HG03280 (cell line): Measurements from ENCODE around the gene MCEMP1.
A peak's percentile ranks its signal among the peaks of the same experiment; 100 is the strongest.

Experiments used
- ATAC-seq: cut with Tn5 transposase; IDR thresholded peaks from one replicate; pipeline ENCODE4 v1.9.1; 2021; ENCODE audit warnings: mild to moderate bottlenecking, moderate library complexity; ENCODE audit not compliant: unreplicated experiment

Gene MCEMP1

GRCh38 chr19:7692417-7693088 lies 15.7 kb downstream of the MCEMP1 start:
- no peak for ATAC-seq

DNA sequence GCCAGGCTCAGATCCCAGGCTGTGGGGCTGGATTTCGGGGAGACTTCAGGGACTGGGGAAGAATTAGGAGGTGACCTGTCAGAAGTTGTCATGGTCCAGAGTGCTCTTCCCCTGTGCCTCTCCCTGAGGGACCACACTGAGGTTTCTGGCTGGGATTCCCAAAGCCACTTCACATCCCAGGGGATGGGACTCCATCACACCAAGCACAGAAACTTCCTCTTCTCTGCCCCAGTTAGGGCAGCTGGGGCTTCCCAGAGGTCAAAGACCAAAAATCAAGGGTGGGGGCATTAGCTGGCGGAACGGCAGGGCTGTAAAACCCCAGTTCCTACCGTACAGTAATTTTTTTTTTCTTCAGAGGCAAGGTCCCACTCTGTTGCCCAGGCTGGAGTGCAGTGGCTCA lies 17.6 kb downstream of the MCEMP1 start:
- ATAC-seq = no peak

DNA sequence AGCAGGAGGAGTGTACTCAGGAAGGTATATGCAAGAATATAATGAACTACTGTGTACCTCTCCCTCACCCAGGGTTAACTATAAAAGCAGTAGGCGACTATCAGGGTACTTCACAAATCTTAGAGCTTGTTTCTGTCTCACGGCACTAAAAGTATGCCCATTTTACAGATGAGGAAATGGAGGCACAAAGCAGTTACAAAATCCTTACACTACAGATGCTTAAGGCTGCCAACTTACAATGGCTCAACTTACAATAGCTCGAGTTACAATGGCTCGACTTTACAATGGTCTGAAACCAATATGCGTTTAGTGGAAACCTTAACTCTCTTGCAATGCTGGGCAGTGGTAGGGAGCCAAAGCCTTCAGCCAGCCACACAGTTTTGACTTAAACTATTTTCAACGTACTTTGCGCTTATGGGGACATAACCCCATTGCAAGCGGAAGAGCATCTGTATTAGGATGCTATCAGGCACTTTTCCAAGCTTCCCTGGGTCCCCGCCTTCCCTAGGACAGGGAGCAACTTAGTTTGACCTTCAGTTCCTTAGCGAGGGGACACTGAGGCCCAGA lies 20.9 kb downstream of the MCEMP1 start:
- ATAC-seq = no peak

- no peak for ATAC-seq
Observed at GRCh38 chr19:7698583-7698982, 21.7 kb downstream of the MCEMP1 start.

GRCh38 chr19:7699003-7699402 lies 22.1 kb downstream of the MCEMP1 start:
- no peak for ATAC-seq

DNA sequence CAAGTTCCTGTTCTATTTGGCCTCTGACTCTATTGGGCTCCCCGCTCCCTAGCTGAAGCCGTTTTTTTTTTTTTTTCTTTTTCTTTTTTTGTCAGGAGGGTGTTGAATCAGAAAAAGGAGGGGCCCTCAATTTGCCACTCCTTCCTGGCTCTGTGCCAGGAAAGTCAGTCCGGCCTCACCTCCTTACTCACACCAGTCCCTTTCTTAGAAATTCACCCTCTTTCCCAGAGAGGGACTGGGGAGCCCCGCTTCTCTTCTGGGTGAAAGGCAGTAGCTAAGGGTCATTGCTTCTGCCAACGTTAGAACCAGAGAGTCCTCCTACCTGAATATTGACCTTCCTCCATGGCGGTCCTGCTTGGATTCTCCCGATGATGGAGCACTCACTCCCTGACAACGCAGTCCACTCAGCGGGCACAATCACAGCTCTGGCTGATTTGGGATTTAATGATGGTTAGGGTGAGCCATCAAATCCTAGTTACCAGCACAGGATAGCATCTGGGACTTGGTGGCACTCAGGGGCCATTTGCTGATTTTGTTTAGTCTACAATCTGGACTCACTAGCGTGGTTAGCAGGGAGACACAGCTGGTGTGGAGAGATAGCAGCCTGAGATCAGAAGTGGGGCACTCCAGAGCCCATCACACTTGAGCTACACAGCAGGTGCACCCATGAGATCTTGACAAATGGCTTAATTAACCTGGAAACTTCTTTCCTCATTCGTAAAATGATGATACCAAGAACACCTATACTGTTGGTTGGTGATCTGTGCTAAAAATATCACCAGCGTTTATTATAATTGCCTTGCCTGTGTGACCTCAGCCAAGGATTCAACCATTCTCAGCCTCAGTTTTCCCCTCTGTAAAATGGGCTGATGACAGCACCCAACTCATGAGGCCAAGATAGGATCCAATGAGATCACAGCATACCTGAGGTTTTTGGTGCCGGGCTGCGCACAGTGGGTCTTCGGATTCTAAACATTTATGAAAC lies 22.8 kb downstream of the MCEMP1 start:
- ATAC-seq = no peak

- no peak for ATAC-seq
Observed at GRCh38 chr19:7701049-7701653, 24.3 kb downstream of the MCEMP1 start.

DNA sequence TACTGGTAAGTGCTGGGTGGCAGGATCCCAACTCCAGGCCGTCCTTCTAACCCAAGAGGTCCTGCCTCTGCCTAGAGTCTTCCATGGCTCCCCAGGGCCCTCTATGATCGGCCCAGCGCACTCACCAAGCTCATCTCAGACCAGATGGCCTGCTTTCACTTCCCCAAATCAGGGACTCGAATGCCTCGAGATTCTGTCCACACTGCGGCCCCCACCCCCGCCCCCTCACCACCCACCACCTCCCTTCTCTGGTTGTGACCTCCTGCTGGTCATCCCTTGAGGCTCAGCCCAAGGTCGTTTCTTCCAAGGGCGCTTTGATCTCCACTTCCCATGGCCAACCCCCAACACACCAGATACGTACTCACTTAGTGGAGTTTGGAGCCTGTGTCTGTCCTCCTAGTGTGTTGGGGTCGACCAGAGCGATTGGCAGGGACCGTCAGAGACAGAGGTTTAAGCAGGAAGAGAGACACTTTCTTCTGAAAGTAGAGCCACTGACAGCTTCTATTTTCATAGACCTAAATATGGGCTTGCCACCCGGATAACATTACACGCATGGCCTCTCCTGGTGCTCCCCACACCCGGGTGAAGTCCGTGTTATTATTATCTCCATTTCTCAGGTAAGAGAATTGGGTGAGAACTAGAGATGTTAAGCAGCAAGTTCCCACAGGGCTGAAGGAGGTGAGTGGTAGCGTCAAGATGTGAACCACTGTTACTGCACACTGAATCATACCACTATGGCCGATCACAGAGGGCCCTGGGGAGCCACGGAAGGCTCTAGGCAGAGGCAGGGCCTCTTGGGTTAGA lies 25.0 kb downstream of the MCEMP1 start, which contains the start of gene FCER2:
Gene FCER2, minus strand, starts transcription at position 478 of the 804 bp plus-strand sequence. CDS start 2,371 bp downstream, outside the sequence.
- peak; percentile 41 for ATAC-seq

- ATAC-seq = no peak
Observed at GRCh38 chr19:7703332-7703731, 26.4 kb downstream of the MCEMP1 start.

DNA sequence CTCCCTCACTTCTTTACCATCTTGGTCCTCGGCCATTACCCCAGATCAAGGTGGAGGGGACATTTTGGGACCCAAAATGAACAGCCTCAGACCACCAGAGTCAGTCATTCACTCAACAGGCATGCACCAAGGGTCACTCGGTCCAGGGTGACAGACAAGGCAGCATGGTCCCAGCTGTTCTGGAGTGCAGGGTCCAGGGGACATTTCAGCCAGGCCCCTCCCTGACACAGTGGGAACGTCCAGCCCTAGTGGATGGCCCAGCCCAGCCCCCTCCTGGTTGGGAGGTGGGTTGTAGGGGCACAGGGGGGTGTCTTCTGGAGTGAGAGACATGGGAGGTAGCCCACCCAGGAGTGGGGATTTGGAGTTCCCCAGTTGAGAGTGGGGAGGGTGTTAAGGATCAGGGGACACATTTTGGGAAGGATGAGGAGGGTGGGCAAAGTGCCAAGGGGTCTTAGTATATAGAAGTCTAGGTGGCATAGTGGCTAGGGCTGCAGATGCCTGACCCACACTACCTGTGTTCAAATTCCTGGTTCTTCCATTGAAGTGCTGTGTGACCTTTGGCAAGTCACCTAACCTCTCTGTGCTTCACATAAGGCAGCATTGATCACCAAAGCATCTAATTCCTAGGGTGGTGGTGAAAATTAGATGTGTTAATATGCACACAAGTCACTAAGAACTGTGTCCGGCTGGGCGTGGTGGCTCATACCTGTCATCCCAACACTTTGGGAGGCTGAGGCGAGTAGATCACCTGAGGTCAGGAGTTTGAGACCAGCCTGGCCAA lies 27.6 kb downstream of the MCEMP1 start:
- ATAC-seq = no peak

- peak; percentile 42 for ATAC-seq
Observed at GRCh38 chr19:7705387-7706187, 28.7 kb downstream of the MCEMP1 start.

DNA sequence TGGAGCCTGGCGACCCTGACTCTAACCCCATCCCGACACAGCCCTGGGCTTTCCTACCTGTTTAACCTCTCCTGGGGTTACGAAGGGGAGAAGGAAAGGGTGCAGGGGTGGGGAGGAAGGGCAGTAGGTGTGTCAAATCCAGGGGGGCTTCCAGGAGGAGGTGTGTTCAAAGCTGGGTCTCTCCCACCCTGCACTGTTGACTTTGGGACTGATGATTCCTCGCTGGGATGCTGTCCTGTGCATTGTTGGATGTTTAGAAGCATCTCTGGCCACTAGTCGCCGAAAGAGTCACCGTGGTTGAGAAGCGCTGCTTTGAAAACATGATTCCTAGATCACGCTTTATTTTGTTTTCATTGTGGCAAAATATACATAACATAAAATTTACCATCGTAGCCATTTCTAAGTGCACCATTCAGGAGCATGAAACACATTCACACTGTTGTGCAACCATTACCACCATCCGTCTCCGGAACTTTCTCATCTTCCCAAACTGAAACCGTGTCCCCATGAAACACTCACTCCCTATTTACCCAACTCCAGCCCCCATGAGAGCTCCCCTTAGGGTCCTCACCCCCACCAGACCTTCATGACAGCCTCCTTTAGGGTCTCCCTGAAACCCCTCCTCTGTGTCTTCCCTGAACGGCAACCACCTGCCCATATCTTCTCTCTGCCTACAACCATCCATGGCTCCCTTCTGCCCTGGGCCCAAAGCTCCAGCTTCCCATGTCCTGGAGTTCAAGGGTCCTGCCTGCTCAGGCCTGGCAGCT lies 29.5 kb downstream of the MCEMP1 start:
- ATAC-seq = no peak

GRCh38 chr19:7706955-7707456 lies 30.1 kb downstream of the MCEMP1 start:
- no peak for ATAC-seq

- ATAC-seq = no peak
Observed at GRCh38 chr19:7709932-7710460, 33.1 kb downstream of the MCEMP1 start.

DNA sequence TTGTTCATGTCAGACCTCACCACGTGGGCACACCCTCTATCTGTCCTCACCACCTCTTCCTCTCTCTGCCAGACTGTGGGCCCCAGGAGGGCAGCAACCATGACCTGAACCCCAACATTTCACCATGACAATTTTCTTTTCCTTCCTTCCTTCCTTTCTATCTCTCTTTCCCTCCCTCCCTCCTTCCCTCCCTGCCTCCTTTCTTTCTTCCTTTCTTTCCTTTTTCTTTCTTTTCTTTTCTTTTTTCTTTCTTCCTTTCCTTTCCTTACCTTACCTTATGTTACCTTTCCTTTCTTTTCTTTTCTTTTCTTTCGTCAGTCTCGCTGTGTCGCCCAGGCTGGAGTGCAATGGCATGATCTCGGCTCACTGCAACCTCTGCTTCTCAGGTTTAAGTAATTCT lies 33.7 kb downstream of the MCEMP1 start:
- ATAC-seq = no peak

- ATAC-seq = no peak
Observed at GRCh38 chr19:7715671-7716070, 38.8 kb downstream of the MCEMP1 start.

GRCh38 chr19:7716762-7717161 lies 39.9 kb downstream of the MCEMP1 start:
- no peak for ATAC-seq

- ATAC-seq = no peak
Observed at GRCh38 chr19:7718668-7719067, 41.8 kb downstream of the MCEMP1 start.
